Measurements from ENCODE around the gene BUB1B. TPM values are rescaled to one million over a fixed set of nuclear protein-coding genes. Genes with fewer than 3 reads are reported as not detected.

The BUB1B gene
- total RNA-seq, 6 donors from 2014 or later: 0.79 to 12.1 (median 2.7) TPM; not detected in 1

DNA sequence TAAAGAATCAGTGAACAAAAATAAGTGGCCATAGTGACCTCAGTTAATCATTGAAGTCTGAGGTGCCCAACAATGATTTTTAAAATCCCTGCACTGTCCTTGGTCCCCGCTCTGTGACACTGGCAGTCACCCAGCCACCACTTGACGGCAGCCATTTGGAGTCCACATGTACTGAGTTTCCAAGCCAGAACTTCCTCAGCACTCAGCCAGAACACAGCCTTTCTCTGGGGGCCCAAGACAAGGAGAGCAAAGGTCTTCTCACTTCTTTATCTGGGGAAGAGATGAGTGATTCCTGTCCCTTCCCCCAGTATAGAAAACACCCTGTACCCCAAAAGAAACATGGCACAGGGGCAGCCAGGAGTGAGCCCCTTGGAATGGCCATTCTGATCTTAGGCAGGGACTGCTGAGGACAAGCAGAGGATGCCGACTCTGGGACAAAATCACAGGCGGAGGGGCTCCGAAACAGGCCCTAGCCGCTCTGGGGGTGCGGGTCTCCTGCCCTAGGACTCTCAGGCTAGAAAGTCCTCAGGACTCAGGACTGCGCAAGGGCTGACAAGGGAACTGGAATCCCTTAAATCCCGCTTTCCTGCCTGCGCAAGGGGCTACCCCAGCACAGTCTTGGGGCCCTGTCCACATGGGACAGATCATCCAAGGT lies 90.7 kb downstream of the BUB1B start:
- Histone ChIP-seq H3K9me3 (no peaks in the 10 kb centered on the region), H3K27ac (peak overlapping the region in 1 of 4 donors; percentile 54), H3K4me3 (peak overlapping the region in 2 of 4 donors; percentile 70 to 71), H3K4me1 (peaks cover 18 to 30% (median 19%) of the 10 kb centered on the region in 4 donors), H3K36me3 (no peaks in the 10 kb centered on the region), H3K27me3 (peaks cover 0 to 13% (median 0%) of the 10 kb centered on the region in 4 donors)
- TF ChIP-seq EP300 (IDR thresholded peaks at IDR 0.05): no peak
- WGBS, 2 donors: 91 to 94% methylated on average over 5 to 10 of the region's 10 CpGs
- no peak for ATAC-seq (ENCODE audit: low FRiP score in 2 of 2)
- DNase-seq: no peak

DNA sequence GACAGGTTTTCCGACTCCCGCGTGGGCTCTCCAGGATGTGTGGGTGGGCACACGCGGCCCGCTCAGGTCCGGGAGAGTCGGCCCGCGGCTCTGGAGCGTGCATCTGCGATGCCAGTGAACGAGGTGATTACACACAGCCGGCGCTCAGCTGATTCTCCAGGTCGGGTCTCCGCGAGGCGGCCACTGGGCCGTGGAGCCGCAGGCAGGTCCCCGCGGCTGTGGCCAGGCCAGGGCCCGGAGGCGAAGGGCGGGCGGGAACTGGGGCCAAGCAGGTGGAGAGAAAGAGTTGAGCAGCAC lies 91.2 kb downstream of the BUB1B start:
- H3K4me1 ChIP-seq: peaks cover 18 to 30% (median 19%) of the 10 kb centered on the region in 4 donors
- DNase-seq: no peak
- peaks cover 0 to 13% (median 0%) of the 10 kb centered on the region in 4 donors for H3K27me3 ChIP-seq
- TF ChIP-seq POLR2A (IDR thresholded peaks at IDR 0.05) (no peak), EP300 (IDR thresholded peaks at IDR 0.05) (no peak), POLR2AphosphoS5 (IDR thresholded peaks at IDR 0.05) (no peak)
- TF ChIP-seq, protein P1, sequence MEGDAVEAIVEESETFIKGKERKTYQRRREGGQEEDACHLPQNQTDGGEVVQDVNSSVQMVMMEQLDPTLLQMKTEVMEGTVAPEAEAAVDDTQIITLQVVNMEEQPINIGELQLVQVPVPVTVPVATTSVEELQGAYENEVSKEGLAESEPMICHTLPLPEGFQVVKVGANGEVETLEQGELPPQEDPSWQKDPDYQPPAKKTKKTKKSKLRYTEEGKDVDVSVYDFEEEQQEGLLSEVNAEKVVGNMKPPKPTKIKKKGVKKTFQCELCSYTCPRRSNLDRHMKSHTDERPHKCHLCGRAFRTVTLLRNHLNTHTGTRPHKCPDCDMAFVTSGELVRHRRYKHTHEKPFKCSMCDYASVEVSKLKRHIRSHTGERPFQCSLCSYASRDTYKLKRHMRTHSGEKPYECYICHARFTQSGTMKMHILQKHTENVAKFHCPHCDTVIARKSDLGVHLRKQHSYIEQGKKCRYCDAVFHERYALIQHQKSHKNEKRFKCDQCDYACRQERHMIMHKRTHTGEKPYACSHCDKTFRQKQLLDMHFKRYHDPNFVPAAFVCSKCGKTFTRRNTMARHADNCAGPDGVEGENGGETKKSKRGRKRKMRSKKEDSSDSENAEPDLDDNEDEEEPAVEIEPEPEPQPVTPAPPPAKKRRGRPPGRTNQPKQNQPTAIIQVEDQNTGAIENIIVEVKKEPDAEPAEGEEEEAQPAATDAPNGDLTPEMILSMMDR (IDR thresholded peaks at IDR 0.05): no peak
- no peaks in the 10 kb centered on the region for H3K9me3 ChIP-seq
- no peaks in the 10 kb centered on the region for H3K36me3 ChIP-seq
- 67 to 70% methylated on average over 16 to 17 of the region's 27 CpGs for whole genome bisulfite sequencing, 2 donors
- peak overlapping the region in 2 of 4 donors; percentile 54 to 64 for H3K27ac ChIP-seq
- ATAC-seq (ENCODE audit: low FRiP score in 2 of 2): peak in 1 of 2 donors; percentile 6
- peak overlapping the region in 3 of 4 donors; percentile 46 to 71 (median 70) for H3K4me3 ChIP-seq

DNA sequence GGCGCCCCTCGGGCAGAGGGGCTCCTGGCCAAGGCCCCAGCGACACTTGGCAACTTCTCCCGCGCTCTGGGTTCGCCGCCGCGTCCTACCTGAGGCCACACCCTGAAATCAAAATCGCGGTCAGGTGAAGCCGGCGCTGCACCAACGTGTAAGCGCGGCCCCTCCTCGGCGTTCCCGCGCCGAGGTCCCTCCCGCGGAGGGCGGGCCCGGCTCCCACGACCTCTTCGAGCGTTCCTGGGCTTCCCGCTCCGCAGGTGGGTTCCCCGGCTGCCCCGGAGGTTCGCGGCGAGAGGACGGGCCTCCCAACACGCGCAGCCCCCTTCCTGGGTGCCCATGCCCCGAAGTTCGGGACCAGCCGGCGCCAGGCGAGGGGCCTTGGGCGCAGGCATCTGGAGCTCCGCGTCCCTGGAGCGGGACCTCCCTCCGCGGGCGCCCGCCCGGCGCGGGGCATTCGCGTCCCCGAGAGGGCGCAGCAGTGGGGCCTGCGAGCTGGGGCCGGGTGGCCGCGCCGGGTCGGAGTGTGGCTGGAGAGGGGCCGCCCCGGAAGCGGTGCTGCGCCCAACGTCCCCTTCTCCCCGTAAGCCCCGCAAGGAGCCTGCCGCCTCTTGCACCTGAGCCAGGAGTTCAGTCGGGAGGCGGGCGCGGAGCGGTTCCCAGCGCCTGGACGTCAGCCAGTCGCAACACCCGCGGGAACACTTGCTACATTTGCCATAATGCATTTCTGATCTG lies 91.7 kb downstream of the BUB1B start:
- H3K27me3 ChIP-seq: peaks cover 0 to 13% (median 0%) of the 10 kb centered on the region in 4 donors
- no peaks in the 10 kb centered on the region for H3K36me3 ChIP-seq
- WGBS, 2 donors: 0 to 1% methylated on average over 14 to 15 of the region's 82 CpGs
- ATAC-seq (ENCODE audit: low FRiP score in 2 of 2) (peak; percentile 64 to 76), DNase-seq (peak; percentile 76 to 91)
- H3K4me1 ChIP-seq: peaks cover 18 to 30% (median 19%) of the 10 kb centered on the region in 4 donors
- TF ChIP-seq EP300 (IDR thresholded peaks at IDR 0.05) (no peak), POLR2A (IDR thresholded peaks at IDR 0.05) (peak in 2 of 4 donors; percentile 26 to 49), POLR2AphosphoS5 (IDR thresholded peaks at IDR 0.05) (peak in 1 of 2 donors; percentile 20)
- TF ChIP-seq, protein P1 (IDR thresholded peaks at IDR 0.05): peak in 1 of 6 experiments; percentile 10
- peak overlapping the region; percentile 16 to 71 (median 58) for H3K4me3 ChIP-seq
- no peaks in the 10 kb centered on the region for H3K9me3 ChIP-seq
- H3K27ac ChIP-seq: peak overlapping the region; percentile 7 to 70 (median 59)

DNA sequence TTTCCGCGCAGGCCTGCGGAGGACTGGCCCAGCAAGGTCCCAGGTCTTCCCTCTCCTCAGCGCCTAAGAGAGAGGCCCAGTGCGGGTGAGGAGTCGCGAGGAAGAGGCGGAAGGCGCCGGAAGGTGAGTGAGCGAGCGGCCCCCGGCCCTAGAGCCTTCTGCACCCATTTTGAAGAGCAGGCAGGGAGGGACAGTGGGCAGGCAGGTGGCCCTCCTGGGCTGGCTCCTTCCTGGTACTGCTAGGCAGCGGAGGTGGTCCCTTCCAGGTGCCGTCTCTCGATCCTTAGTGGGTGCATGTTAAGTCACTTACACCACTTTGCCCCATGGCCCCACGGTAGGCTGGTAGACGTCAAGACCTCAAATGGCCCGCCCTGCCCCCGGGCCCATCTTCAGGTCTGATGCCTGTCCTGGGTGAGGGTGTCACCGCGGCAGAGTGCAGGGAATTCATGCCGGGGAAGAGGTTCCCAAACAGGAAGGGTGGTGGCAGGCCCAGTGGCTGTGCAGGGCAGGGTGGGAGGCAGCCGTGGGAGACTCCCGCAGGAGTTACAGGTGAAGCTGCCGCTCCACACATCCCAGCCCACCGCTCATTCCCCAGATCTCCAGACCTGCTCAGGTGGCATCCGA lies 92.4 kb downstream of the BUB1B start:
- Histone ChIP-seq H3K4me3 (peak overlapping the region; percentile 16 to 71 (median 58)), H3K4me1 (peaks cover 18 to 30% (median 19%) of the 10 kb centered on the region in 4 donors), H3K27ac (peak overlapping the region in 2 of 4 donors; percentile 54 to 64), H3K9me3 (no peaks in the 10 kb centered on the region), H3K36me3 (no peaks in the 10 kb centered on the region), H3K27me3 (peaks cover 0 to 13% (median 0%) of the 10 kb centered on the region in 4 donors)
- no peak for DNase-seq
- WGBS, 2 donors: 40 to 64% methylated on average over 10 to 22 of the region's 28 CpGs
- peak in 1 of 2 donors; percentile 19 for ATAC-seq (ENCODE audit: low FRiP score in 2 of 2)
- TF ChIP-seq POLR2A (IDR thresholded peaks at IDR 0.05) (no peak), POLR2AphosphoS5 (IDR thresholded peaks at IDR 0.05) (no peak), EP300 (IDR thresholded peaks at IDR 0.05) (no peak)
- TF ChIP-seq, protein P1 (IDR thresholded peaks at IDR 0.05): no peak

DNA sequence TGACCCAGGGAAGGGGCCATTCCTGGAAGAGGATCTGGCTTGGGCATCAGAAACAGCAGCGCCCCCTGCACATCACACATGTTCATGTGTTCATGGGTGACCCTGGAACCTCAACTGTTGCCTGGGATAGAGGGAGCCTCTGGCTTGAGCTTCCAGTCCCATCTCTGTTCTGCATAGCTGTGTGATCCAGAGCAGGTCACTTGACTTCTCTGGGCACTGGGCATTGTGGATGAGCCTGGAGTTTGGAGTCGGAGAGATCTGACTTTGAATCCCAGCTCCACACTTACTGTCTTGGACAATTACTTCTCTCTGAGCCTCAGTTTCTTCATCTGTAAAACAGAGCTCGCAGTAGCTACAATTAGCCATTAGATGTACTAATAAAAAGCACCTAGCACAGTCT lies 93.6 kb downstream of the BUB1B start:
- WGBS, 2 donors: 90 to 95% methylated on average over 3 of the region's 3 CpGs
- no peaks in the 10 kb centered on the region for H3K9me3 ChIP-seq
- ATAC-seq (ENCODE audit: low FRiP score in 2 of 2) (no peak), DNase-seq (no peak)
- H3K4me1 ChIP-seq: peaks cover 18 to 29% (median 19%) of the 10 kb centered on the region in 4 donors
- no peak overlapping the region for H3K4me3 ChIP-seq
- no peaks in the 10 kb centered on the region for H3K36me3 ChIP-seq
- no peak overlapping the region for H3K27ac ChIP-seq
- H3K27me3 ChIP-seq: peaks cover 0 to 13% (median 0%) of the 10 kb centered on the region in 4 donors
- no peak for TF ChIP-seq POLR2AphosphoS5 (IDR thresholded peaks at IDR 0.05)
